ENCODE data around the gene DISP3. TPM values are rescaled to one million over a fixed set of nuclear protein-coding genes. Genes with fewer than 3 reads are reported as not detected.

DISP3 gene
- total RNA-seq, 1 donor from 2014 or later: 0.18 TPM

DNA sequence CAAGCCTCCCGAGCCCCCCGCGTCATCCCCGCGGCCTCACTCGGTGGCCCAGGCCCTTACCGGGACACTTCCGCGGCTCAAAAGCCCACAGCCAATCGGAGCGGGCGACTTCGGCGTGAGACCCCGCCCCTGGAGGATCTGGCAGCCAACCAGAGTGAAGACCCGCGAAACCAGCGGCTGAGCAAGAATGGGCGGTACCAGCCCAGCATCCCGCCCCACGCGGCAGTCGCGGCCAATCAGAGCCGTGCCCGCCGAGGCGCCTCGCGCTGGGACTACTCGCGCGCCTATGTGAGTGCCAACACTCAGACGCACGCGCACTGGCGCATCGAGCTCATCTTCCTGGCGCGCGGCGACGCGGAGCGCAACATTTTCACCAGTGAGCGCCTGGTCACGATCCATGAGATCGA, 22.5 kb downstream of the DISP3 start:
- ATAC-seq: peak; percentile 95

DNA sequence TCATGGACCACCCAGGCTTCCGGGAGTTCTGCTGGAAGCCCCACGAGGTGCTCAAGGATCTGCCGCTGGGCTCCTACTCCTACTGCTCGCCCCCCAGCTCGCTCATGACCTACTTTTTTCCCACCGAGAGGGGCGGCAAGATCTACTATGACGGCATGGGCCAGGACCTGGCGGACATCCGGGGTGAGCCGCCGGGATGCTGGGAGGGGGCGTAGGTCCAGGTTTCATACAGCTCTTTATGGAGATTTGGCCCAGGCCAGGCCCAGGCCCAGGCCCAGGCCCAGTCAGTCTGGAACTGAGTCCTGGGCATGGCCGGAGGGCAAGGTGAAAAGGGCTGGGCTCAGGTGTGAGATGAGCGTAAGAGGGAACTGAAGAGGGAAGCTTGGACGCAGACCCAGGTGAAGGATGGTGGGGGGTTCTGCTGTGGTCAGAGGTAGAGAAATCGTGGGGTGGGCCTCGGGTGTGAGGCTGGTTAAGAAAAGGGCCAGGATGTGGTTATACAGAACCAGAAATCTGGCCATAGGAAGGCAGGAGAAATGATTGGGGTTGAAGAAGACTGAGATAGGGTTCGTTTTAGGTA, 23.0 kb downstream of the DISP3 start:
- DNase-seq (ENCODE audit: low spot score) (peak; percentile 51), ATAC-seq (no peak)
- intact Hi-C loops (cut with DNase I): no loop called here

More for the DNA sequence above, 22.5 kb downstream of the DISP3 start:
- peak; percentile 66 for DNase-seq (ENCODE audit: low spot score)
- intact Hi-C loops (cut with DNase I): no loop called here

DNA sequence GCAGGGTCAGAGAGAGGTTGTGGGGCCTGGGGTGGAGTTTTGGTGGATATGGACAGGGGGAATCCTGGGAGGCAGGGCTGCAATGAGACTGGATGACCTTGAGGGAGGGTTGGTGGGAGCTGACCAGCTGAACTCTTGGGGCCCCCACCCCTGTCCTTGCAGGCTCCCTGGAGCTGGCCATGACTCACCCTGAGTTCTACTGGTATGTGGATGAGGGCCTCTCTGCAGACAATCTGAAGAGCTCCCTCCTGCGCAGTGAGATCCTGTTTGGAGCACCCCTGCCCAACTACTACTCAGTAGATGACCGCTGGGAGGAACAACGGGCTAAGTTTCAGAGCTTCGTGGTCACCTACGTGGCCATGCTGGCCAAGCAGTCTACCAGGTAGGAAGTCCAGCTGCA, 23.6 kb downstream of the DISP3 start:
- ATAC-seq (no peak), DNase-seq (ENCODE audit: low spot score) (peak; percentile 21)
- intact Hi-C loops (cut with DNase I): no loop called here

DNA sequence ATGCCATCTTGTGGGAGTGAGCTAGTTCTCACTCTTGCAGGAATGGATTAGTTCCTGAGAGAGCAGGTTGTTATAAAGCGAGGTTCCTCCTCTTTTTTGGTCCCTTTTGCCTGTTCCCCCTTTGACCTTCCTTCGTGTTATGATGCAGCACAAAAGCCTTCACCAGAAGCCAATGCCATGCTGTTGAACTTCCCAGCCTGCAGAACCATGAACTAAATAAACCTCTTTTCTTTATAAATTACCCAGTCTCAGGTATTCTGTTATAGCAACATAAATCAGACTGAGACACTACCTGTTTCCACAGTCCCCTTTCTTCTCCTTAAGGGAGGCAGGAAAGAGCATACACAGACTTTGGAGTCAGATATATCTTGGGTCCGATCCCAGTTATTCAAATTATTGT, 25.6 kb downstream of the DISP3 start:
- ATAC-seq: no peak

DNA sequence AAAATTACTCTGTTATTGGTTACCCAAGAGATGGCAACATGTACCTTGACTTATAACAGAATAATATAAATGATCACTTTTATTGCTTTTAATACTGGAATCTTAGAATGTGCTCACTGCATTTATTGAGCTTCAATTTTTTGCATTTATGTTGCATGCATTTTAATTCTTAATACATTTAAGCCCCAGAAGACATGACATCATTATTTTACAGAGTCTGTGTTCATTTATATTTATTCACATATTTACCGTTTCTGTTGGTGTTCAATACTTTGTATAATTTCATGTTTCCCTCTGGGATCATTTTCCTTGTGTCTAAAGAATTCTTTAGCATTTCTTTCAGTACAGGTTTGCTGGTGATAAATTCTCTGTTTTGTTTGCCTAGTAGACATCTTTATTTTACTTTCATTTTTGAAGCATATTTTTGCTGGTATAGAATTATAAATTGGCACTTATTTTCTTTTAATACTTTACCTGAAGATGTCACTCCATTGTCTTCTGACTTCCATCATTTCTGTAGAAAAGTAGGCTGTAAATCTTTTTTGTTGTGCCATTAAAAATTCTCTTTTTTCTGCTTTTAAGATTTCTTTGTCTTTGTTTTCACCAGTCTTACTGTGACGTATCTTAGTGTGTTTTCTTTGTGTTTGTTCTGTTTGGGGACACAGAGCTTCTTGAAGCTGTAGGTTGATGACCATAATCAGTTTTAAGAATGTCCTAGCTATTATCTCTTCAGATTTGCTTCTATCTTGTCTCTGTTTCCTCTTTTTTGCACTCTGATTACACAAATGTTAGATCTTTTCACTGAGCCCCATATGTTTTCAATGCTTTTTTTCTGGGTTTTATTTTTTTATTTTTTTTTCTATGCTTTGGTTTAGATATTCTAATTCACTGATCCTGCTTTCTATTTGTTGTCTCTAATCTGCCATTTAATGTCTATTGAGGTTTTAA, 26.9 kb downstream of the DISP3 start:
- intact Hi-C loops (cut with DNase I): no loop called here
- DNase-seq (ENCODE audit: low spot score) (no peak), ATAC-seq (no peak)

More for the DNA sequence above, 25.6 kb downstream of the DISP3 start:
- intact Hi-C loops (cut with DNase I): no loop called here
- DNase-seq (ENCODE audit: low spot score): no peak

DNA sequence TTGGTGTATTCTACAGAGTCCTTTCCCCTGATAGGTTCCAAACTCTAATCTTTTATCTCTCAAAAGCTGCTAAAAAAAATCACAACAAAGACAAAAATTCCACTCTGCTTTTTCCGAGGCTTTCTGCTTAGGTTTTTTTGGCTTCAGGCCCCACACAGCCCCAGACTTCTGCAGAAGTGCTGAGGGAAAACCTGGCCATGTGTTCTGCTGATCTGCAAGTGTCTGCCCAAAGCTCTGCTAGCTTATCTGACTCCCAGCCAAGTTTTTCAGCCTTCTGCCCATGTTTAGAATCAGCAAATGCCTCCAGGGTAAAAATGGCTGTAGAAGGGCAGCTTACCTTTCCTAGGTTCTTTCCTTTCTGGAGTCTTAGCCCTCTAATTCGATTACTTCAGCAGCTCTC, 28.4 kb downstream of the DISP3 start:
- ATAC-seq: no peak
- DNase-seq (ENCODE audit: low spot score): no peak
- intact Hi-C loops (cut with DNase I): no loop called here

DNA sequence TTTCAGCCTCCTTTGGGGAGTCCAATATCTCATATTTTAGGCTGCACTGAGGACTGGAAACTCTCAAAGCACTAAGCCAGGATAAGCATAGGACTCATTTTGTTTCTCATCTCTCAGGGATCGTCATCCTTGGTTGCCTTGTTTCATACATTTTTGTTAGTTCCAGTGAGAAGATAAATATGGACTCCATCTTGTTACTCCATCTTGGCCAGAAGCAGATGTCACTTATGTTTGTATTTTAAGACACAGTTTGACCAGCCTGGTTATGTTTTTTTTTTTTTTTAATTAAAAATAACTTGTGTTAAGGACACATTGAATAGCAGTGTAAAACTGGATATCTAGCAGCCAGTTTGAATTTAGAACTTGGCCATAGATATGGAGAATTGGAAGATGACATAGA, 34.7 kb downstream of the DISP3 start:
- intact Hi-C loops (cut with DNase I): no loop called here
- no peak for DNase-seq (ENCODE audit: low spot score)
- ATAC-seq: no peak

DNA sequence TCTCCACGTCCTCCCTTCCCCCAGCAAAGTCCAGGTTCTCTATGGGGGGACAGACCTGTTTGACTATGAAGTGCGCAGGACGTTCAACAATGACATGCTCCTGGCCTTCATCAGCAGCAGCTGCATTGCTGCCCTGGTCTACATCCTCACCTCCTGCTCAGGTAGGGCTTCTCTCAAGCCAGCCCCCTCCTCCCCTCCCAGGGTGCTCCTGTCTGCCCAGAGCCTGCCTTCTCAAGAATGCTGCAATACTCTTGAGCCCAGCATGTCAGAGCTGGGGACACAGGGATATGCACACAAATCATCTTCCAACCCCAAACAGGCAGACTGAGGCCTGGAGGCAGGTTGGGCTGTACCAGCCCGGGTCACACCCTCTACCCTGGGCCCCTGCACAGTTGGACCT, 35.4 kb downstream of the DISP3 start:
- no peak for DNase-seq (ENCODE audit: low spot score)
- intact Hi-C loops (cut with DNase I): no loop called here
- no peak for ATAC-seq

DNA sequence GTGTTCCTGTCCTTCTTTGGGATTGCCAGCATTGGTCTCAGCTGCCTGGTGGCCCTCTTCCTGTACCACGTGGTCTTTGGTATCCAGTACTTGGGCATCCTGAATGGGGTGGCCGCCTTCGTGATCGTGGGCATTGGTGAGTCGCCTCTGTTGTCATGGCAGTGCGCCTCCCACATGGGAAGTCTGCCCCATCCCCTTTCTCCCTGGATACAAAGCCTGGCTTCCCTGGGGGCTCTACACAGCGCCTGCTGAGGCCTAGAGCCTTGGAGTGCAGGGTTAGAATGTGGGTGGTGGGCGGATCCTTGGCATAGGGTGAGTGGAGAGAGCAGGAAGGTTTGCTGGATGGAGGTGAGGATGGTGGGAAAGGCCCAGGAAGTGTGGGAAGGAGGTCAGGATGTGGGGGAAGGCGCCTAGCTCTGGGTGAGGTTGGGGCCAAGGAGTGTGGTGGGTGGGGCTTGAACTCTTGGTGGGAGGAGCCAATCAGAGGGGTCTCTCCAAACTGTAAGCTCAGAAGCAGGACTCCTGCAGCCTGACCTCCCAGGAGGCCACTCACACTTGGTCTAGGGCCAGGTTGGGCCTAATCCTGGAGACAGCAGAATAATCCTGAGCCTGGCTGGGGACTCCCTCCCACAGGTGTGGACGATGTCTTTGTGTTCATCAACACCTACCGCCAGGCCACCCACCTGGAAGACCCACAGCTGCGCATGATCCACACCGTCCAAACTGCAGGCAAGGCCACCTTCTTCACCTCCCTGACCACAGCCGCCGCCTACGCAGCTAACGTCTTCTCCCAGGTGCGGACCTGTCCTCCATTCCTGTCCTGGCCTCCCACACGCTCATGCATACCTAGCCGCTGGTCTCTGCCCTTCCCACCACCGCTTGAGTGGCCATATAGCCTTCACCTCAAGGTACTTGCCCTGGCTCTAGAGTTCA, 36.7 kb downstream of the DISP3 start:
- intact Hi-C loops (cut with DNase I): no loop called here
- ATAC-seq (no peak), DNase-seq (ENCODE audit: low spot score) (no peak)

DNA sequence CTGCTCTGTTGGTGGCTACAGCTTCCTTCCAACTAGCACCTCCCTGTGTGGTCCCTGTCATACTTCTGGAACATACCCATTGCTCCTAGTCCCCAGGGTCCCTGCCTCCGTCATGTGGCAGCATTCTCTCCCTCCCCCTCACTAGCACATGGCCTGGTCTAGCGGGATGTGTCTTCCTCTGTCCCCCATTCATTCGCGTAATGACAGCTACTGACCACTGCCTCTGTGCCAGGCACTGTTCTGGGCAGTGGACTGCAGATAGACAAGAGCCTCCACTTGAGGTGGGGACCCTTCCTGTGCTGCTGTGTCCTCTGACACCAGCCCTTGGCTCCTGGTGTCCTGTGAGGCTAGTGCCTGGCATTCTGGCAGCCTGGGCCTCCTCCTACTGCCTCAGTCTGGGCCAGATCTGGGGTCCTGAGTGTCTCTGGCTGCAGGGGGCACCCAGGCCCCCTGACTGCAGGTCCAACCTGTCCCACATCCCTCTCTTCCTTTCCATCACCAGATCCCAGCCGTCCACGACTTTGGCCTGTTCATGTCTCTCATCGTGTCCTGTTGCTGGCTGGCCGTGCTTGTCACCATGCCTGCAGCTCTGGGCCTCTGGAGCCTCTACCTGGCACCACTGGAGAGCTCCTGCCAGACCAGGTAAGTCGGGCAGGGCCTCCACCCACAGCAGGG, 38.1 kb downstream of the DISP3 start:
- DNase-seq (ENCODE audit: low spot score) (no peak), ATAC-seq (no peak)

DNA sequence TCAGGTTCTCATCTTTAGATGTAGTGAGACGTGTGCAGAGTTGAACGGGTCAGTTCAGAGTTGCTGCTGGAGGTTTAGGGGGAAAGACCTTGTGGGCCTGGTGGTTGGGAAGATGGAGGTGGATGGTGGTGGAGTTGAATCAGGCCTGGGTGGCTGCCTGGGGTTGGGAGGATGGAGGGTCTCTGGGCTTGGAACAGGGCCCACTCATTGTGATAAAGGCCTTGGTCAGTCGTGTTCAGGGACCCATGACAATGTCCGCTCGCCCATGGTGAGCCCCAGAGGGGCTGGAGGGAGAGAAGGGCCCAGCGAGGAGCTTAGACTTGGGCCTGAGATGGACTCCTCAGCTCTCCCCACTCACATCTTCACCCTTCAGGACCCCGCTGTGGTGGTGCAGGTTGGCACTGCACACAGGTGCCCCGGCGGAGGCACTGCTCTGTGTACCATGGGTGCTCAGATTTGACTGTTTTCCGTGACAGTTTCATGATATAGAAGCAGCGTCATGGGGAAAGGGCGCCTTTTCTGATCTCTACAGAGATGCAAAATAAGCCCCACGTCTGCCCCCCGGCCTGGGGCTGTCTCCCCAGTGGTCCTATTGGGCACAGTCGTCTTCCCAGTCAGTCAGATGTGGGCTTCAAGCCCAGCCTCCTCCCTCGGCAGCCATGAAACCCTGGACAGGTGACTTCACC, 39.2 kb downstream of the DISP3 start:
- DNase-seq (ENCODE audit: low spot score): no peak

More for the DNA sequence above, 38.1 kb downstream of the DISP3 start:
- intact Hi-C loops (cut with DNase I): no loop called here

DNA sequence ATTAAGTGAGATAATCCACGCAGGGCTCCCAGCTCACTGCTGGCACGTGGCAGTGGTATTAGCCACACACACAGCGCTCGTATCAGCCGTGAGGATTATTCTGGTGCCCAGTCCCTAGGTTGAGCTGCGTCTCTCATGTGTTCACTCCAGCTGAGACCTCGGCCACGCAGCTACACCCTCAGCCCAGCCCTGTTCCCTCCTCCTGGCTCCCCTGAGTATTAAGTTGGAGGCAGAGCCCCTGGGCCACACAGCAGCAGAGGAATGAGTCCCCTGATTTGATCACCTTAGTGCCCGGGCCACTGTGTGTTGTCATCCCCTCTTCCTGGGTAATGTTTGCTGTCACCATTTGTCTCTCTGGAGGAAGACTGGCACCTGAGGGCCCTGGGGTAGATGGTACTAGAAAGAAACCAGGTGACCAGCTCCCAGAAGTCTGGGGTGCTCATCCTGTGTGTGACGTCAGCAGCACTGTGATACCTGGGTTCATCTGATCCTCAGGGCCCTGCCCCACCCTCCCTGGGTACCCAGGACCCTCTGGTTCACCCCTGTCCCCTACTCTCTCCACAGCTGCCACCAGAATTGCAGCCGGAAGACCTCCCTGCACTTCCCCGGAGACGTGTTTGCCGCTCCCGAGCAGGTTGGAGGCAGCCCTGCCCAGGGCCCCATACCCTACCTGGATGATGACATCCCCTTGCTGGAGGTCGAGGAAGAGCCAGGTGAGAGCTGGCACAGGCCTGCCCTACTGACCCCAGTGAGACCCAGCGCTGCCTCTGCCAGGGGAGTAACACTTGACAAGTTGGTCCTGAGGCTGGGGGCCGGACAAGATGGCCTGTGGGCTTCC, 40.1 kb downstream of the DISP3 start:
- intact Hi-C loops (cut with DNase I): no loop called here
- ATAC-seq: no peak
- no peak for DNase-seq (ENCODE audit: low spot score)

More for the DNA sequence above, 39.2 kb downstream of the DISP3 start:
- intact Hi-C loops (cut with DNase I): no loop called here
- ATAC-seq: no peak

DNA sequence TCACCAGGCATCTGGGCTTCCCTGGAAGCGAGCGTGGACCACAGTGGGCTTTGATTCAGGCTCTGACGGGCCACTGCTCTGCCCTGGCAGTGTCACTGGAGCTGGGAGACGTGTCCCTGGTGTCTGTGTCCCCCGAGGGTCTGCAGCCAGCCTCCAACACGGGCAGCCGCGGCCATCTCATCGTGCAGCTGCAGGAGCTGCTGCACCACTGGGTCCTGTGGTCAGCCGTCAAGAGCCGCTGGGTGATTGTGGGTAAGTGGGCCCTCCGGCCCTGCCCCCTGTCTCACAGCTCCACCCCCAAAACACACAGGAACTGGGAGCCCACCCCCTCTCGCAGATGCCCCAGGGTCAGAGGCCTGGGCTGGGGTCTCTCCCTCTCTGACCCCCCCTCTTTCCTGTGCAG, 40.7 kb downstream of the DISP3 start:
- DNase-seq (ENCODE audit: low spot score) (no peak), ATAC-seq (no peak)

DNA sequence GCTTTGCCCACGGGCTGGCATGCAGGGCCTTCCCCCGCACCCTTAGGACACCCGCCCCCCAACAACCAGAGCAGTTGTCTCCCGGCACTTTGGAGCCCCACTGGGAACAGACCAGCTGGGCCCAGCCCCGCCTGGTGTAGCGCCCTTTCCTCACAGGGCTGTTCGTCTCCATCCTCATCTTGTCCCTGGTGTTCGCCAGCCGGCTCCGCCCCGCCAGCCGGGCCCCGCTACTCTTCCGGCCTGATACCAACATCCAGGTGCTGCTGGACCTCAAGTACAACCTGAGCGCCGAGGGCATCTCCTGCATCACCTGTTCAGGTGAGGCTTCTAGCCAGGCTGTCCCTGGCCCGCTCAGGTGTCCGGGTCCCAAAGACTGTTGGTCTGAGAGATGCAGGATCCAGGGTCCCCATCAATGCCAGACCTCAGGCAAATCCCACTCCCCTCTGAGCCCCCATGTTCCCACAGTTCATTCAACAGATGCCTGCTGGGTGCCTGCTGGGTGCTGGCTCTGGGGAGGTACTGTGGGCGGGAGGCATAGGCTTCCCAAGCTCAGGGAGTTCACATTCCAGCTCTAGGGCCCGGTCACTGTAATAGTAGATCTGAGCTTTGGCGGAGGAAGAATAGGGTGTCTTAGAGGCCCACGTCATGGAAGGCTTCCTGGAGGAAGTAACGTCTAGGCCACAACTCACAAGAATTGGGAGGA, 41.7 kb downstream of the DISP3 start:
- DNase-seq (ENCODE audit: low spot score): peak; percentile 51
- ATAC-seq: no peak
- intact Hi-C loops (cut with DNase I): no loop called here

More for the DNA sequence above, 40.7 kb downstream of the DISP3 start:
- intact Hi-C loops (cut with DNase I): no loop called here

DNA sequence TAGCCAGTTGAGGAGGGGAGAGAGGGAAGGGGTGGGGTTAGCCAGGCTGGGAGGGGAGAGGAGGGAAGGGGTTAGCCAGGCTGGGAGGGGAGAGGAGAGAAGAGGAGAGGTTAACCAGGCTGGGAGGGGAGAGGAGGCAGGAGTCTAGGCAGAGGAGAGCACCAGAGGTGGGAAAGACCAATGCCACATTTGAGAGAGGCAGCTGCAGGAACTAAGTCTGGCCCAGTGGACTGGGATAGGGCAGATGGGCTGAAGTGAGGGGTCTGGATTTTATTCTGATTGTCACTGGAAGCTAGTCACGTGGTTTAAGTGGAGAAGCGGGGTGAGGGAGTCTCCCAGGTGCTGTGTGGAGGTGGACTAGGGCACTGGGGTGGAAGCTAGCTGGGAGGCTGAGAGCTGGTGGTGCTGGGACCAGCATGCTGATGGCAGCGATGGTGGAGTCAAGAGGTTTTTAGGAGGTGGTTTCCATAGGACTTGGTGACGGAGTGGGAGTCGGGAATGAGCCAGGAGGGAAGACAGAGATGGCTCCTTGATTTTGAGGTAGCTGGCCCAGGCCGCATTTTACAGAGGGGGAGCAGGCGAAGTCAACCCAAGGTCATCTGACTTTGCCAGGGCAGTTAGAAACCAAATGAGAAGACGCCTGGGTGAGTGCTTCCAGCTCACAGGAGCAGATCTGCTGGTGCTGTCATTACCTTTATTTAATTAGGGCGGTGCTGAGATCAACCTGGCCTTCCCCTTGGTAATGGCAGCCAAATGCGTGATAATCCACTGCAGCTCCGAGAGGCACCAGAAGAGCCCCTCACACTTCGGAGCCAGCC, 42.8 kb downstream of the DISP3 start:
- DNase-seq (ENCODE audit: low spot score): no peak
- ATAC-seq: no peak
- intact Hi-C loops (cut with DNase I): no loop called here

Data from sciatic nerve (tissue), 2 donors.